NB4 (cell line): ENCODE measurements around the gene PCSK2.

Source experiments
- CTCF ChIP-seq: IDR thresholded peaks from one replicate; pipeline ENCODE4 v1.5.1; 2012; ENCODE audit warnings: low read depth, low read length
- MAX ChIP-seq: IDR thresholded peaks from 2 replicates; pipeline ENCODE4 v1.6.1; 2011; ENCODE audit warnings: low read depth, low read length
- MYC ChIP-seq: IDR thresholded peaks from 2 replicates; pipeline ENCODE4 v1.6.1; 2011; ENCODE audit warnings: low read depth, low read length
- POLR2A ChIP-seq: IDR thresholded peaks from 2 replicates; pipeline ENCODE4 v1.6.1; 2011; ENCODE audit warnings: mild to moderate bottlenecking; ENCODE audit not compliant: insufficient read length; ENCODE audit errors: extremely low read depth

GRCh38 chr20:17287503-17287902 is 60.7 kb downstream of the PCSK2 start:
- TF ChIP-seq MAX (no peak), CTCF (peak; percentile 57), POLR2A (no peak), MYC (no peak)
